Spleen (tissue), 3 donors: ENCODE data around the gene DPEP2.

ENCODE experiments used
- POLR2A ChIP-seq, 3 donors: fragments of 450-650 bp; IDR thresholded peaks; one replicate each; pipeline ENCODE4 v1.5.1; 2017; ENCODE audit warnings: antibody characterized with exemption in 3 of 3, mild to moderate bottlenecking in 1 of 3
- POLR2AphosphoS5 ChIP-seq, 3 donors: sonication (generic); formaldehyde crosslinking; IDR thresholded peaks; one replicate each; pipeline ENCODE4 v1.5.1; 2017; ENCODE audit warnings: antibody characterized with exemption in 3 of 3

DNA sequence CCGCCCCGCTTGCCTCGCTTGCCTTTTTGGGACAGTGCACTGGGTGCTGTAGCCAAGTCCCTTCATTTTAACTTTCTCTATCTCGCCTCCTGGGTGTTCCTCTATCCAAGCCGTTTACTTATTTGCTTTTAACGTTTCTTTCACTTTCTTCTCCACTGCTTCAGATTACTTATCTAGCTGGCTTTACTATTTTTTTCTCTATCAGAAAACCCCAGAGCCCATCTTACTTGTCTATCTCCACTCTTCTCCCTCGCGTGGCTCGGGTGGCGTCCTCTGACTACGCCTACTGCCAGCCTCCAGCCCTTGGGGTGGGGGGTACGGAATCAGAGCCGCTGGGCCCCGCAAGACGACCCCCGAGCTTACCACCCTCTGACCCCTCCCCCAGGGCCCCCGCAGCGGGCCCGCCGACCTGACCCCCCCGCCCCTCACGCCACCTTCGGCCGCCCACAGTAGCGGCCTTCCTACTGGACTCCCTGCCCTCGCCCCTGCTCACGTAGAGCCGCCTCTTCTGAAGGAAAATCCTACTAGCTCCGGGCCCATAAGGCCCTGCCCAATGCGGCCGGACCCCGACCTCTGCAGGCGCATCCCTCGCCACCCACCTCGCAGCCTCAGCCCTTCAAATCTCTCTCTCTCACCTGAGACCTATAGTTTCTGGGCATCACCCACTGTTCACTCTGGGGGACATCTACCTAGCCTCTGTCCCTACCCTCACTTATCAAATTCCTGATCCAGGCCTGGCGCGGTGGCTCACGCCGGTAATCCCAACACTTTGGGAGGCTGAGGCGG, 29.8 kb downstream of the DPEP2 start:
- TF ChIP-seq POLR2A (IDR thresholded peaks at IDR 0.05) (no peak), POLR2AphosphoS5 (IDR thresholded peaks at IDR 0.05) (no peak)
